ENCODE results near the gene EDAR.

Gene EDAR

DNA sequence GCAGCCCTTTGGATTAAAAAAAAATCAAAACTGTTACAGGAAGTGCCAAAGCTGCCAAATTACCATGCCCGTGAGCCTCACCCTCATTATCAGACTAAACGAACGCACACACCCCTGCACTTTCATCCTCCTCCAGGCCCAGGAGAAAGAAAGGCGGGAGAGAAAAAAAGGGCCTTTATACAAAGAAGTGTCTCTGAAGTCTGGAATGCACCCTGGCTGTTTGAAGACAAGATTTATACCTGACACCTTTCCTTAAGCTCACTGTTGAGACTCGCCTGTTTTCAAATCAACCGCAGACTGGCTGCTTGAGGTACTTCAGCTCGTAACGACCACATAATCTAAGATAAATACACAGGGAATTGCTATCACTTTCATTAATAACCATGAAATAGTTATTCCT is 31.0 kb downstream of the EDAR start:
- no peaks in the 10 kb centered on the region for H3K9me3 ChIP-seq (ENCODE audit: low read length)
- H3K27ac ChIP-seq (ENCODE audit: low read depth, low read length, poor library complexity, severe bottlenecking) = no peak overlapping the region
- H3K27me3 ChIP-seq (ENCODE audit: insufficient read depth, low read length) = peaks cover 6% of the 10 kb centered on the region
- TF ChIP-seq, protein P1, sequence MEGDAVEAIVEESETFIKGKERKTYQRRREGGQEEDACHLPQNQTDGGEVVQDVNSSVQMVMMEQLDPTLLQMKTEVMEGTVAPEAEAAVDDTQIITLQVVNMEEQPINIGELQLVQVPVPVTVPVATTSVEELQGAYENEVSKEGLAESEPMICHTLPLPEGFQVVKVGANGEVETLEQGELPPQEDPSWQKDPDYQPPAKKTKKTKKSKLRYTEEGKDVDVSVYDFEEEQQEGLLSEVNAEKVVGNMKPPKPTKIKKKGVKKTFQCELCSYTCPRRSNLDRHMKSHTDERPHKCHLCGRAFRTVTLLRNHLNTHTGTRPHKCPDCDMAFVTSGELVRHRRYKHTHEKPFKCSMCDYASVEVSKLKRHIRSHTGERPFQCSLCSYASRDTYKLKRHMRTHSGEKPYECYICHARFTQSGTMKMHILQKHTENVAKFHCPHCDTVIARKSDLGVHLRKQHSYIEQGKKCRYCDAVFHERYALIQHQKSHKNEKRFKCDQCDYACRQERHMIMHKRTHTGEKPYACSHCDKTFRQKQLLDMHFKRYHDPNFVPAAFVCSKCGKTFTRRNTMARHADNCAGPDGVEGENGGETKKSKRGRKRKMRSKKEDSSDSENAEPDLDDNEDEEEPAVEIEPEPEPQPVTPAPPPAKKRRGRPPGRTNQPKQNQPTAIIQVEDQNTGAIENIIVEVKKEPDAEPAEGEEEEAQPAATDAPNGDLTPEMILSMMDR (IDR thresholded peaks at IDR 0.05; ENCODE audit: low read length) = no peak
- no peak for TF ChIP-seq EZH2 (IDR thresholded peaks at IDR 0.05; ENCODE audit: borderline replicate concordance, low read length)
- no peak overlapping the region for H3K4me3 ChIP-seq (ENCODE audit: low read depth, low read length, poor library complexity, severe bottlenecking)
- H3K4me1 ChIP-seq (ENCODE audit: insufficient read depth, low read length, severe bottlenecking) = no peaks in the 10 kb centered on the region
- H3K79me2 ChIP-seq (ENCODE audit: insufficient read depth, low read length) = no peaks in the 10 kb centered on the region
- H3K9me2 ChIP-seq (ENCODE audit: low read depth, low read length) = no peaks in the 10 kb centered on the region
- no peak overlapping the region for H3K4me2 ChIP-seq (ENCODE audit: low read length)
- no peaks in the 10 kb centered on the region for H3K36me3 ChIP-seq (ENCODE audit: insufficient read depth, low read length)
- H3F3A ChIP-seq (ENCODE audit: insufficient read depth, low read length) = no peaks in the 10 kb centered on the region
- no peak overlapping the region for H2AFZ ChIP-seq (ENCODE audit: low read length)
- no peaks in the 10 kb centered on the region for H4K20me1 ChIP-seq (ENCODE audit: insufficient read depth, low read length)
- H3K9ac ChIP-seq (ENCODE audit: low read length) = no peak overlapping the region

DNA sequence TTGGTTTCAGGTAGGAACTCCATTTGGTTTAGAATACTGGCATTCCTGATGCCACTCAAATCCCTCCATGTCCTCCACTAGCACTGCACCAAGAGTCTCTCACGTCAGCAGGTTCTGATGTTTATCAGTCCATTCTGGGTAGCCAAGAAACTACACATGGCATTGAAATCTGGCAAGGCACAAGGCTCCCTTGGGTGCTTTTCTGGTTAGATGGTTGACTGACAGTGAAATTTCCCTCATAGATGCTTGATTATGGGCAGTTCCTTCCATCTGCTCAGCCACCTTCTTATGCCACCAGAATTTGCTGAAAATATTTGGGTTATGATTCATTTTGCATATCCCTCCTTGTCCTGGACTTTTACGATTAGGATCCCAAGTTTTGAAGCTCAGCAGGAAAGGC is 32.6 kb downstream of the EDAR start:
- Histone ChIP-seq H3F3A (ENCODE audit: insufficient read depth, low read length) (no peaks in the 10 kb centered on the region), H3K27ac (ENCODE audit: low read depth, low read length, poor library complexity, severe bottlenecking) (no peak overlapping the region), H3K36me3 (ENCODE audit: insufficient read depth, low read length) (no peaks in the 10 kb centered on the region), H3K9ac (ENCODE audit: low read length) (no peak overlapping the region), H3K4me3 (ENCODE audit: low read depth, low read length, poor library complexity, severe bottlenecking) (no peak overlapping the region), H3K27me3 (ENCODE audit: insufficient read depth, low read length) (peaks cover 6% of the 10 kb centered on the region), H2AFZ (ENCODE audit: low read length) (no peak overlapping the region), H3K4me1 (ENCODE audit: insufficient read depth, low read length, severe bottlenecking) (no peaks in the 10 kb centered on the region), H4K20me1 (ENCODE audit: insufficient read depth, low read length) (no peaks in the 10 kb centered on the region), H3K9me2 (ENCODE audit: low read depth, low read length) (no peaks in the 10 kb centered on the region), H3K79me2 (ENCODE audit: insufficient read depth, low read length) (no peaks in the 10 kb centered on the region), H3K4me2 (ENCODE audit: low read length) (no peak overlapping the region), H3K9me3 (ENCODE audit: low read length) (no peaks in the 10 kb centered on the region)
- TF ChIP-seq, protein P1 (IDR thresholded peaks at IDR 0.05; ENCODE audit: low read length) = no peak
- TF ChIP-seq EZH2 (IDR thresholded peaks at IDR 0.05; ENCODE audit: borderline replicate concordance, low read length) = no peak

DNA sequence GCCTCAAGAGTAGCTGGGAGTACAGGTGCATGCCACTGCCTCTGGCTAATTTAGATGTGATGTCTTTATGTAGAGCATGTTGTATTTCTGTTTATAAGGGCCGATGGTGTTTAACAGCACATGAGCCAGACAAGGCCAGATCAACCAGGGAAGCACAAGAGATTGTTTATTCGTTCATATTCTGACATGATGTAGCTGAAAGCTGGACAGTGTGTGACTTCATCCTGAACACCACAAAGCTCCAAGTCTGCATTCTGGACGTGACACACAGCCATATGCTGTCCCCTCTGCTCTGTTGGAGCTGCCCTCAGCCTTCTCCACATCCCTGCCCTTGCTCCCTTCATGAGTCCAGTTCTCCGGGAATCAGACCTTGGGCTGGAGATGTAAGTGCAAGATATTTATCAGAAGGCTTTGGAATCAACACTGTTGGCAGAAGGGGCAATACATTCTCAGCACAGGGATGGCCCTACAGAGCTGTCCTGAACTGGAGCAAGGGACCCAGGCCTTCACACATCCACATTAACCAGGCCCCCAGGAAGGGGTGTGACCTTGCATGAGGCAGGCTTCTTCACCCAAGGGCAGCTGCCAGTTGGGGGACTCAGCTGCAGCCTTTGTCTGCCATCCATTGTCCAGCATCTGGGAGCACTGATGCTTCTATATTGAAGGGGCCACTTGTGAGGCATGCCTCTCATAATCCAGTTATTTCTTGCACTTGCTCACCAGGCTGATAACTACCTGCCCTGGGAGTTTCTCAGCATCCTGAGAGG is 38.5 kb downstream of the EDAR start:
- Histone ChIP-seq H3K4me2 (ENCODE audit: low read length) (no peak overlapping the region), H3K4me1 (ENCODE audit: insufficient read depth, low read length, severe bottlenecking) (no peaks in the 10 kb centered on the region), H3K4me3 (ENCODE audit: low read depth, low read length, poor library complexity, severe bottlenecking) (no peak overlapping the region), H3K36me3 (ENCODE audit: insufficient read depth, low read length) (no peaks in the 10 kb centered on the region; the same call in 1 of the 2 replicates), H4K20me1 (ENCODE audit: insufficient read depth, low read length) (no peaks in the 10 kb centered on the region), H3F3A (ENCODE audit: insufficient read depth, low read length) (no peaks in the 10 kb centered on the region), H3K9me3 (ENCODE audit: low read length) (peaks cover 3% of the 10 kb centered on the region; the same call in 1 of the 2 replicates), H2AFZ (ENCODE audit: low read length) (no peak overlapping the region), H3K27me3 (ENCODE audit: insufficient read depth, low read length) (no peaks in the 10 kb centered on the region; the same call in 1 of the 2 replicates), H3K79me2 (ENCODE audit: insufficient read depth, low read length) (no peaks in the 10 kb centered on the region), H3K9me2 (ENCODE audit: low read depth, low read length) (no peaks in the 10 kb centered on the region), H3K9ac (ENCODE audit: low read length) (no peak overlapping the region), H3K27ac (ENCODE audit: low read depth, low read length, poor library complexity, severe bottlenecking) (no peak overlapping the region)
- TF ChIP-seq, protein P1 (IDR thresholded peaks at IDR 0.05; ENCODE audit: low read length) = no peak
- TF ChIP-seq EZH2 (IDR thresholded peaks at IDR 0.05; ENCODE audit: borderline replicate concordance, low read length) = no peak
